D721Med (cell line): Measurements from ENCODE around the gene CCDC90B.
"Not testable (repeated sequence)": the region's sequence is repeated elsewhere in the genome, so short reads cannot be mapped to it uniquely, and the experiment has no call there.

Experiments used
- DNase-seq: peaks from one replicate; pipeline ENCODE4 v3.0.0; 2011; ENCODE audit warnings: low spot score; ENCODE audit not compliant: insufficient read length
- FAIRE-seq: peaks from 2 replicates; lab custom pipeline; 2011; peaks lifted over from hg19 to GRCh38; lab: Jason Lieb, UNC
- CTCF ChIP-seq: IDR thresholded peaks from 2 replicates; pipeline ENCODE4 v1.5.1; 2012; ENCODE audit warnings: mild to moderate bottlenecking, control low read depth; ENCODE audit not compliant: insufficient read depth; ENCODE audit errors: missing control alignments

The CCDC90B gene

GRCh38 chr11:83272627-83273026 is 13.5 kb downstream of the CCDC90B start:
- no peak for FAIRE-seq
- no peak for DNase-seq
- no peak for TF ChIP-seq CTCF

- FAIRE-seq = not testable (repeated sequence)
Measured at GRCh38 chr11:83271734-83272133, 14.4 kb downstream of the CCDC90B start.

DNA sequence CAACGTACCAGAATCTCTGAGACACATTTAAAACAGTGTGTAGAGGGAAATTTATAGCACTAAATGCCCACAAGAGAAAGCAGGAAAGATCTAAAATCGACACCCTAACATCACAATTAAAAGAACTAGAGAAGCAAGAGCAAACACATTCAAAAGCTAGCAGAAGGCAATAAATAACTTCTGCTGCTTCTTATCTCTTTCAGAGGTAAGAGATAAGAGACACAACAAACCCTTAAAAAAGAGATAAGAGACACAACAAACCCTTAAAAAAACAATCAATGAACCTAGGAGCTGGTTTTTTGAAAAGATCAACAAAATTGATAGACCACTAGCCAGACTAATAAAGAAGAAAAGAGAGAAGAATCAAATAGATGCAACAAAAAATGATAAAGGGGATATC is 17.1 kb downstream of the CCDC90B start:
- not testable (repeated sequence) for FAIRE-seq, DNase-seq

More at GRCh38 chr11:83271734-83272133, 14.4 kb downstream of the CCDC90B start:
- not testable (repeated sequence) for DNase-seq

DNA sequence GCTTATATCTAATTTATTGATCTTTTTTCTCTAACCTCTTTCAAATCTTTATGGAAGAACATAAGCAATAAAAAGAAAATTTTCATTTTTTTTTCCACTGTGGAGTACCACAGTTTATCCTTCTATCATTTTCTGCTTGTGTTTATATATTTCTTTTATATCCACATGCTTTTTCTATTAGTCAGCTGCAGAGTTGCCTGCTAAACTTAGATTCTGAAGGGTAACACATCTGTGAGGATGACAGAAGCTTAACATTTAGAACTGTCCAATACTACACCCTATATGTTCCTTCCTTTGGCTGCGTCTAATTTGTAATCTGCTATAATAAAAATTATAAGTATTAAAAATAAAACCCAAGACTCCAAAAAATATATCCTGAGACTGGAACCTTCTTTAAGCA is 20.8 kb downstream of the CCDC90B start:
- FAIRE-seq (no peak), DNase-seq (no peak)
- no peak for TF ChIP-seq CTCF

- FAIRE-seq (no peak), DNase-seq (no peak)
- TF ChIP-seq CTCF = no peak
Measured at GRCh38 chr11:83259559-83259958, 26.6 kb downstream of the CCDC90B start.

DNA sequence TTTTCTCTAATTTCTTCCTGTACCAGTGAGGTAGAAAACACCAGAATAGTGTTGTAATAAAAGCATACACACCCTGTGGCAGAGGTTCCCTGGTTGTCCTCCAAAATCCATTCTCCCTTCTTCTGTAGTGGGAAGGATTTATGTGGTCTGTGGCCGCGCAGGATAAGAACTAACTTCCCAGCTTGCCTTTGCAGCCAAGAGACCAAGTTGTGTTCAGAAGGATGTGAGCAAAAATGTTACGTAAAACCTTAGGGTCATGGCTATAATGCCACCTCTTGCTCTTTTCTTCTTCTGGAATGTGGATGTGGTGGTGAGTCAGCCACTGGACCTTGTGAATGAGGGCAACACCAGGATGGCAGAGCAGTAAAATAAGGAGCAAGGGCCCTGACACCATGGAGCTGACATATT is 28.4 kb downstream of the CCDC90B start:
- TF ChIP-seq CTCF = no peak
- FAIRE-seq (no peak), DNase-seq (no peak)

DNA sequence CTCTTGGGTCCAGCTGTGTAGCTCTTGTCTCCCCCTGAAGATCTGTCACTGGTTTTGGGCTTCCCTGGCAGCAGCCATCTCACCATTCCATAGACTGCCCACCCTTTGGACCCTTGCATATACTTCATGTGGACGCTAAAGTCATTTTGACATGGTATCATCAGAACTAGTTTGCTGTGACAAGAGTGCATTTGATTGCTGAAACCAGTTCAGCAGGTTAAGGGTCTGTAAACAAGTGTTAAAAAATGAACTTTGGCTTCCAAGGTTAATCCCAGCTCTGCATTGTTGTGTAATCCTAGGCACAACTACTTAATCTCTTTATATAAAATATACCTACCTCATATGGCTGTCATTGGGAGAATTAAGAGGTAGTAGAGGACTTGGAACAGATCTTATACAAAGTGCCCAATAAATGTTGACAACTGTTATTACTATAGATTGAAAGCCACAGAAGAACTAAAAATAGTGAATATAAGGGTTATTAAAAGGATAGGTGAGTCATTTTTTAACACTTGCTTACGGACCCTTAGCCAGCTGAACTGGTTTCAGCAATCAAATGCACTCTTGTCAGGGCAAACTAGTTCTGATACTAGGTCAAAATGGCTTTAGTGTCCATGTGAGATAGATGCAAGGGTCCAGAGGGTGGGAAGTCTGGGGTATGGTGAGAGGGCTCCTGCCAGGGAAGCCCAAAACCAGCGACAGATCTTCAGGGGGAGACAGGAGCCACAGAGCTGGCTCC is 29.4 kb downstream of the CCDC90B start:
- TF ChIP-seq CTCF = no peak
- FAIRE-seq (no peak), DNase-seq (no peak)

DNA sequence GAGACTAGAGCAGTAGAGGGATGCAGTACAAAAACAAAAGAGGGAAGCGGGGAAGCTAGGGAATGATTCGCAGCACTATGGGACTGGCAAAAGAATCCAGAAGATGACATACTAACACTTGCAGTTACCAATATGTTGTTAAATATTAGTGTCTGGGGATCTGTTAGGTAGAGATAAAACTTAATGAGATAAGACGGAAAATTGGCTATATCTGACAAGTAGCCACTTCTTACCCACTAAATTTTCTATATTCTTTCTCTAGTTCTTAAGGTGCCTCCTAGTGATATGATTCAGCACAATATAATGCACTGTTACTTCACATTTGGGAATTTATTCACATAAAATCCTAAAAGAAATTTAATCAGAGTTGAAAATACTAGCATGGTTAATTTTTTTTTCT is 30.8 kb downstream of the CCDC90B start:
- no peak for TF ChIP-seq CTCF

More for the DNA sequence above, 30.8 kb downstream of the CCDC90B start:
- FAIRE-seq = no peak
- no peak for DNase-seq
